Stimulated activated CD4-positive, alpha-beta T cell treated with anti-CD3 and anti-CD28 coated beads, Interleukin-15, amount 100 ng/mL, for 48 hours (primary cell): ENCODE results near the gene C6orf47.
"Not testable (repeated sequence)": the region's sequence is repeated elsewhere in the genome, so short reads cannot be mapped to it uniquely, and the experiment has no call there.

Source experiments
- DNase-seq, 2 donors: peaks; one replicate each; pipeline ENCODE4 v3.0.0-alpha.2; 2020; ENCODE audit warnings: low read depth in 2 of 2

Gene C6orf47, protein sequence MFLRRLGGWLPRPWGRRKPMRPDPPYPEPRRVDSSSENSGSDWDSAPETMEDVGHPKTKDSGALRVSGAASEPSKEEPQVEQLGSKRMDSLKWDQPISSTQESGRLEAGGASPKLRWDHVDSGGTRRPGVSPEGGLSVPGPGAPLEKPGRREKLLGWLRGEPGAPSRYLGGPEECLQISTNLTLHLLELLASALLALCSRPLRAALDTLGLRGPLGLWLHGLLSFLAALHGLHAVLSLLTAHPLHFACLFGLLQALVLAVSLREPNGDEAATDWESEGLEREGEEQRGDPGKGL

DNA sequence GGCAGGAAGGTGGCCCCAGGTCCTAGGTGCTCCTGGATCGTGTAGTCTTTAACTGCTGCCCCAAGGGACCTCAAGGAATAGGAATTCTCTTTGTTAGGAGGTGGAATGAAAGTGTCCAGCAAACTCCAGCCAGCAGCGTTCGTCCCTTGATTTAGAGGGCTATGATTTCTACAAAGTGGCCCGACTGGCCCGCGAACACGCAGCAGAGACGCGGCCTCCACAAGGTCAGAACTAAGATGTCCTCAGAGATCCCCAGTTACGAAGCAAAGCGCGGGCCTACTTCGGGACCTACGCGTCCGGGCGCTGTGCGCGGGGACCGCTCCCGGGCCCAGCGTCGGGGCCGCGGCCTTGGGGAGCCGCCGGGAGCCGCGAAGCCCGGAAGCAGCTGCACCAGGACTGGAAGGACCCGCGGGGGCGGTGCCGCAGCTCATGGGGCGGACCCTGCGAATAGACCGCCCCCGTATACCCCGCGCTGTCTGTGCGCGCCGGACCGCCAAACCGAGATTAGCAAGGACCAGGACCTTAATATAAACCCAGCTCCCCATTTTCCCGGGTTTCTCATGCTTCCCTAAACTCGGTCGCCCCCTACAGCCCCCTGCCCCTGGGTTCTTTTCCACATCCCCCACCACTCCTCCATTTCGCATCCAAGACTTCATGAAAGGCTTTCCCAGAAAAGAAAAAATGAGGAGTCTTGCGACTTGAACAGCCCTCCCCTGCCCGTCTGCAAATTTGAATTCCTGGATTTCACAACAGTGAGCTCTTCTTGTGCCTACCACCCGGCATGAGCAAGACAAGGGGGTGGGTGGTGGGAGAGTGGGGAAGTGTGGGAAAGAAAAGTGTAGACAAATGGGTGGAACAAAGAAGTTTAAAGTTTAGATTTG, at the start of gene C6orf47:
C6orf47 (minus strand) TSS at position 398 of the 881 bp plus-strand sequence. CDS start 831 bp downstream, outside the sequence.
- peak; percentile 51 to 63 for DNase-seq

DNA sequence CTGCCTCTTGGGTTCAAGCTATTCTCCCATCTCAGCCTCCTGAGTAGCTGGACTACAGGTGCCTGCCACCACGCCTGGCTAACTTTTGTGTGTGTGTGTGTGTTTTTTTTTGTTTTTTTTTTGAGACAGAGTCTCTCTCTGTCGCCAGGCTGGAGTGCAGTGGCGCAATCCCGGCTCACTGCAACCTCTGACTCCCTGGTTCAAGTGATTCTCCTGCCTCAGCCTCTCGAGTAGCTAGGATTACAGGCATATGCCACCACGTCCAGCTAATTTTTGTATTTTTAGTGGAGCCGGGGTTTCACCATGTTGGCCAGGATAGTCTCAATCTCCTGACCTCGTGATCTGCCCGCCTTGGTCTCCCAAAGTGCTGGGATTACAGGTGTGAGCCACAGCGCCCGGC, 48.6 kb upstream of the C6orf47 start:
- DNase-seq = not testable (repeated sequence)

DNA sequence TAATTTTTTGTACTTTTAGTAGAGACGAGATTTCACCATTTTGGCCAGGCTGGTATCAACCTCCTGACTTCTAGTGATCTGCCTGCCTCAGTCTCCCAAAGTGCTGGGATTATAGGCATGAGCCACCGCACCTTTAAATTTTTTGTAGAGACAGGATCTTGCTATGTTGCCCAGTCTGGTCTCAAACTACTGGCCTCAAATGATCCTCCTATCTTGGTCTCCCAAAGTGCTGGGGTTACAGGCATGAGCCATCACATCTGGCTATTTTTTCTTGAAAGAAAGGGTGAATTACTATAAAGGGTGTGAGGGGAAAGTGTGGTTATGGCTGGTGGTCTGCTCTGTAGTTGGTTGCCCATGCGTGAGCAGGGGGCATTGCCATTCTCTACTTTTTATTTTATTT, 47.6 kb upstream of the C6orf47 start:
- no peak for DNase-seq

DNA sequence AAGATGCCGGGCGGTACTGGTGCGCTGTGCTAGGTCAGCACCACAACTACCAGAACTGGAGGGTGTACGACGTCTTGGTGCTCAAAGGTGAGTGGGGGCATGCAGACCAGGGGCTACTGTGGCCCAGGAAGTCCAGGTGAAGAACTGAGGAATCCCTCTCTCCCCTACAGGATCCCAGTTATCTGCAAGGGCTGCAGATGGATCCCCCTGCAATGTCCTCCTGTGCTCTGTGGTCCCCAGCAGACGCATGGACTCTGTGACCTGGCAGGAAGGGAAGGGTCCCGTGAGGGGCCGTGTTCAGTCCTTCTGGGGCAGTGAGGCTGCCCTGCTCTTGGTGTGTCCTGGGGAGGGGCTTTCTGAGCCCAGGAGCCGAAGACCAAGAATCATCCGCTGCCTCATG, 47.1 kb upstream of the C6orf47 start:
- DNase-seq = no peak

DNA sequence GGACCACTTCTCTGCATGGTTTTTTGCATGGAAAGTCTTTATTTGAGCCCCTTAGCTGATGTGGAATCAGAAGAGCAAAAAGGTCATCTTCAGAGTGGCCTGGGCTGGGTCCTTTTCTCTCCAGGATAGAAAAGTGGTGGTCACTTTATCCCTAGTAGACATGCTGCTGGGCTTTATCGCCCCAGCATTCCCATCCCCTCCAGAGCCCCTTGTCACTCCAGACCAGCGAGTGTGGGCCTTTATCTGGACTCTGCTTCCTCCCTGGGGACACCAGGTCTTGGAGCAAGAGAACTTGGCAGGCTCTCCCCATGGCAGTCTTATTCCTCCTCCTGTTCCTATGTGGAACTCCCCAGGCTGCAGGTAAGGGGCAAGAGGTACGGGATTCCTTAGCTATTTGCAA, 46.0 kb upstream of the C6orf47 start, which contains the start of gene LY6G6F:
LY6G6F (plus strand) TSS at position 268 of the 400 bp plus-strand sequence; CDS start at position 309, 41 bp downstream.
- no peak for DNase-seq

DNA sequence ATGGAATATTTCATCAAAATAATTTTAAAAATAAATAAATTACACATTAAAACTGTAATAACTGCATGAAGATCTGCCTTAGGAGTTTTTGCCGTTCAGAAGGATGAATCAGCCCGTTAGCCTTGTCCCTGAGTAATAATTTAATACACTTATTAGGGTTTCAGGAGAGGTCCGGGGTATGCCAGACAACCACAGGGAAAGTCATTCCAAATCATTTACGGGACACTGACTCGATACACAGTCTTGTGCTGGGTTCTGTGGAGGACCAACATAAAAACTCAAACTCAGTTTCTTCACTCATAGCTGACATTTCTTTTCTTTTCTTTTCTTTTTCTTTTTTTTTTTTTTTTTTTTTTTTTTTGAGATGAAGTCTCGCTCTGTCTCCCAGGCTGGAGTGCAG, 45.4 kb upstream of the C6orf47 start:
- DNase-seq = no peak

DNA sequence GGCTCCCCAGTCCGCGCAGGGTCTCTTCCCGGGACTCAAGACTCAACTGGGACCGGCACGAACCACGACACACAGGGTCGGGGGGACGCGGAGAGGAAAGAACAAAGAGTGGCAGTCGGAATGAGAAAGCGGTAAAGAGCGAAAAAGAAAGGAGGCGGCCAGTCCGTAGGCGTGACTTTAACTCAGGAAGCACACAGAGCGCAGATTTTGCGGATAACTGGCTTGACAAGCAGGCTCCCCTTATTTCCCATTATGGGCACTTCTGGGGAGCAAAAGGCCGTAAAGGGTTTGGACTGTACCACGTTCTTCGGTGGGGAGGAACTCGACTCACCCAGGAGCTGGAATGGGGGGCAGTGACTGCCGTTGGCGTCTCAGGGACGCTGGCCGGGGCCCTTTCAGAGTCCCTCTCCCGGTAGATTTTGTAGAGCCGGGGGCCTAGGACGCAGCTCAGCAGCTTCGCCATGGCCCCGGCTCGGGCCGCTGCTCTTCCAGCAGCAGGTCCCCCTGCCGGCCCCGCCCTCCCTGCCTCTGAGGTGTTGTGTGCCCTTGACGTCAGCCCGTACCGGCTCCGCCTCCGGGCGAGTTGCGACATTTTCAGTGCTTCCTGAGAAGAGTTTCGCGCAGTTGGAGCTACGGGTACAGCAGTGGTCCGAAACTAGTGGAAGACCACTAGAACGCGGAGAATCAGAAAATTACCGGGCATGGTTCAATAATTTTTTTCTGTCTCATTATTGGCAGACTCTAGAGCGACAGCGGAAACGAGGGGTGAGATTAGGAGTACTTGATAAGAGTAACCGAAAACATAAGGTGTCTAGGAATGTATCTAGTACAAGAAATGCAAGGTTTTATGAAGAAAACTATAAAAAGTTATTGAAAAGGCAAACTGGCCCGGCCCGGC, 42.5 kb upstream of the C6orf47 start, which contains the start of gene ABHD16A:
ABHD16A (minus strand) TSS at position 506 of the 898 bp plus-strand sequence; CDS start at position 463, 43 bp downstream.
- DNase-seq = peak; percentile 96 to 98

DNA sequence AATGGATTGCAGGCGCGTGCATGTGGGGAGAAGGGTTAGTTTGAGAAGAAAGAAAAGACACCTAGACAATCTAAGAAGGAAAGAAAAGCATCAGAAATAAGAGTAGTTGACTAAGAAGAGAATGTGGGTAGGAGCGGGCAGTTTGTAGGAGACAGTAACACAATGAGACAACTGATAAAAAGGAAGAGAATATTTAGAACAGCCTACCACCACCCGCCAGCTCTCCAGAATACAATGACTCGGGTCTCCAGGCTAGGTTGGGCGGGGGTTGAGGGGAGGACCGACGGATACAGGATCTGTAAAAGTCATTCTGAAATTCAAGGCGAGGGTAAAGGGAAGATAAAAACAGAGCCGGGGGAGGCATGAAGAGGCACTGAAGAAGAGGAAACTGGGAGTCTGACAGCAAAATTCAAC, 41.8 kb upstream of the C6orf47 start:
- DNase-seq = peak in 1 of 2 donors; percentile 27

DNA sequence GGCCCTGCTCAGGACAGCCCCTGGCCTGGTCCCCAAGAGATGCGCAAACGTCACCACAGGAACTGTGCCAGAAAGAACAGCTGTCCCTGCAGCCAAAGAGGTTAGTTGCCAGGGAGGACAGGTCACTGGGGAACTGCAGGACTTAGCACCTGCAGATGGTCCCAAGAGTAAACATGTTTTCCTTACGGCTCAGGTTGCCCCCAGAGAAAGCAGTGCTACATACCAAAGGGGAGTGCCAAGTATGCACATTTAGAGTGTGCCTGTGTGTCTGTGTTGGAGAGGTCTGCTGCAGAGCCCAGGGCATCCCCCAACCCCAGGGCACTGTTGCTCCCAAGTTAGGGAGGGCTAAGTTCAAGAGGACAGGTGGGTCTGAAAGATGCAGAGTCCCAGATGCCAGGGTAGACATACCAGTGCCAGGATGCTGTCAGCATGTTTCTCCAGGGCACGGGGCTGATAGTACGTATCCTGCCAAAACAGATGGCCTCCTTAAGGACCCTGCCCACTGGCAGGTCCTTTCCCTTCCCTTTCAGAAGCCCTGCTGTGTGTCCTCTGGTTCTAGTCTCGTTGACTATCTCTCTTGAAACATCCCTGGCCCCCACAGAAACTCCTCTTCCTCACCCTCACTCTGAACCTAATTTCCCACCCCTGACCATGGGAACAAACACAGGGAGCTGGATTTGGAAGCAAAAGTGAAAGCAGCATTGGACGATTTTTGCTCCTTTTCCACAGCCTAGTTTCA, 41.3 kb upstream of the C6orf47 start:
- DNase-seq = no peak

DNA sequence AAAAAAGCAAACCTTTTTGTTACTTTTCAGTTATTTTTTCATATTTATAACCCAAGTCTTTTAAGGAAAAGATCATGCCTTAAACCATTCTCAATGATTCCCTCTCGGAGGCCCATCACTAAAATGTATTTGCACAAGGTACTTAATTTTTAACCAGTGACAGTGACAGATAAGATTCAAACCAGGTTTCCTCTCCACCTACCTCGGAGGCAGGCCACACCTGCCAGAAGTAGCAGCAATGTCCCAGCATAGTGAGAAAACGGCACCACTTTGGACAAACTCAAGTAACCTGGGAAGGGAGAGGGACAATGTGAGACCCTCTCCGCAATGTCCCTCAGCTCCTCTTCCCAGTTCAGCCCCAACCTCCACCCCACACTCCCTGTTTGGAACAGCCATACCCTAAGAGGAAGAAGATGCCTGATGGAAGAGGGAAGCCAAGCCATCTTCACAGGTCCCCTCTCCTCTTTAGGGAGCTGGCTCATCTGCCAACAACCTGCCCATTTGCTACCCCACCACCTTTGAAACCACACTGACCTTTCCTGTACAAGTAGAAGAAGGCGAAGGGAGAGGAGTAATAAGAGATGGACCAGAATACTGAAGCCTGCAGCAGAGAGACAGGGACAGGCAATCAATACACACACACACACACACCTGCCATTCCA, 40.3 kb upstream of the C6orf47 start:
- no peak for DNase-seq

DNA sequence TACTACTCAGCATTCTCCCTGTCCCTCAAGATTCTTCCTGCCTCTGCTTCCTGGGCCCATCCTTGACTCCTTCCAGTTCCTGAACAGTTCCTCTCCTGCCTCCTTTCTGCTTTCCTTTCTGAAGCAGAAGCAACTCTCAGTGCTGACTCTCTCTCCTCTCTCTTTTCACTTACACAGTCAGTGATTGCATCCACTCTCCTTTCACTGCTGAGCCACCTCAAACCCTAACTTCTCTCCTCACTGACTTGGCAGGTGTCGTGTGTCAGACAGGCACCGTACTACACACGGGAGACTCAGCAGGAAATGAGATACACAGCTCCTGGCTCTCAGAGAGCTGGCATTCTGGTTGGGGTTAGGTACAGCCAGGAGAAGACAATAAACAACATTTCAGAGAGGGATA, 37.0 kb upstream of the C6orf47 start:
- DNase-seq = no peak

DNA sequence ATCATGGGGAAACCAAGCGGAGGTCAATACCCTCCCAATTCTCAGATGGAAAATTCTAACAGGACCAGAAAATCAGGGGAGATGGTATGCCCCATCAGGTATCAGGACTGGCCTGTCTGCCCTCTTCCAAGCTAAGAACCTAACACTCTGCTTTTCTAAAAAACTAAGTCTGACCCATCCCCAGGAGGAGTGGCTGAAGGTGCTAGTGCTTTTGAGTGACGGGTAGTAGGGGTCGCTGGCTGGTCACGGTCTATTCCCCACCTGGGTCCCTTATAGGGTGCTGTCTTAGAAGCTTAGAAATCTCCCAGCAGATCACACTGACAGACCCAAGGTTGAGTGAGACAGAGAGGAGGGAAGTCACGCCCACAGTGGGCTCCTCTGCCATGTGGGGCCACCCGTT, 33.0 kb upstream of the C6orf47 start:
- no peak for DNase-seq

DNA sequence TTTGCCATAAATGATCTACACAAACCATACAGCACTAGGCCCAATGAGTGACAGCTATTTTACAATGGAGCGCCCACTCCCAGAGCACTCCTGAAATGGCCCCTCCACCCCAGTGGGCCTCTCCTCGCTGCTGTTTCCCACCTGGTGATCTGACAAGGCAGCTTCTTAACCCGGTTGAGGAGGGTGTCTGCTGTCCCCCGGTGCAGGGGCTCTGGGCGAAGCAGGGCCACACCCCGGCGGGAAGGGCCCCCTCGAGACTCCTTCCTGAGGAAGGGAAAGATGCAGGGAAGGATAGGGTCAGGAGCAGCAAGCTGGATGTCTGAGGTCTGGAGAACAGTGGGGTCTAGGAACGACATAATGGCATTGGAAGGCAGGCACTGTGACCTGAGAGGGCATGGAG, 32.3 kb upstream of the C6orf47 start:
- DNase-seq = no peak

DNA sequence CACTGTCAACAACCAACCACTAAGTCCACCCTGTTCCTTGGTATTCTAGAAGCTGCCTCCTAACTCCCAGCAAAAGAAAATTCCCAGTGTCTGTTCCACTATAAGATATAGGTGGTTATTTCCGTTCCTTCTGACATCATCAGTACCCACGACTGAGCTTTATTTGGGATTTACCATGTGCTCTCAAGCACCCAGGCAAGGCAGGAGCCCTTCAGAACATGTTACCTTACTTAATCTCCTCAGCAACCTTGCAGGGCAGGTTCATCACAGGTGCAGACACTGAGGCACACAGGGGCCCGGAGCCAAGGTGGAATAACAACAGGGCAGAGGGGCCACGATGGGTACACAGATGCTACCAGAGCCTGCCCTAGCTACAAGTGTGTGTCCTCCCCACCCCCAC, 31.8 kb upstream of the C6orf47 start:
- no peak for DNase-seq

DNA sequence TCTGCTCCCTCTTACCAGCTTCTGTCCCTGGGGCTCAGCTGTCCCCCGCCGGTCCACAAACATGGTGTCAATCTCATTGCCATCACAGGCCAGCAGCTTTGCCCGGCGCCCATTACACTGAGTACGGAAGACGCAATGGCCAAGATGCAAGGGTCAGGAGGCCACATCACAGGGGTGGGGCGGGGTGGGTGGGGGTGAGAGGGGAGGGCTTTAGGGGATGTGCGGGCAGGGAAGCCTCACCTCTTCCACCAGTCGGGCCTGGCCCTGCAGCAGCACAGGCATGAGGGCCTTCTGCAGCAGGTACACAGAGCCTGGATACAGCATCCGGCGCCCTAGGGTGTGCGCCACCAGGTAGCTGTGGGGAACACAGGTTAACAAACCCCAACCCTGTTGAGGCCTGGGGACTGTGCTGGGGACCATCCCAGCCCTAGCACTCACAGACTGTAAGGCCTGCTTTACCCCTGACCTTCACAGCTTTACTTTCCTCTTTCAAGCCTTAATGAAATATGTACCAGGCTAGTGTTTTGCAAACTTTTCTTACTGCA, 31.1 kb upstream of the C6orf47 start:
- DNase-seq = no peak

DNA sequence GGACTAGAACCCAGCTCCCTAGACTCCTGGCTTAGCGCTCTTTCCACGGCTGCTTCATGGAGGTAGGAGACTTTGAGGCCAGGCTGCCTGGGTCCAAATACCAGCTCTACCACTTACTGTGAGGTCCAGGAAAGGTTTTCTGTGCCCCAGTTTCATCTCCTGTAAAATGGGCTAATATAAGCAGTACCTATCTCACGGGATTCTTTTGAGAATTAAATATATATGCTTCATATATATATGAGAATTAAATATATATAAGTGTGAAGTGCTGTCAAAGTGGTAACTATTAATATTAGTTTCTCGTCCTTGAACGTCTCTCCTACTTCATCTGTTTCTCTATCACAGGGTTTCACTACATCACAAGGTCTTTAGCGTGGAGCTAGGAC, 30.5 kb upstream of the C6orf47 start:
- DNase-seq = no peak

DNA sequence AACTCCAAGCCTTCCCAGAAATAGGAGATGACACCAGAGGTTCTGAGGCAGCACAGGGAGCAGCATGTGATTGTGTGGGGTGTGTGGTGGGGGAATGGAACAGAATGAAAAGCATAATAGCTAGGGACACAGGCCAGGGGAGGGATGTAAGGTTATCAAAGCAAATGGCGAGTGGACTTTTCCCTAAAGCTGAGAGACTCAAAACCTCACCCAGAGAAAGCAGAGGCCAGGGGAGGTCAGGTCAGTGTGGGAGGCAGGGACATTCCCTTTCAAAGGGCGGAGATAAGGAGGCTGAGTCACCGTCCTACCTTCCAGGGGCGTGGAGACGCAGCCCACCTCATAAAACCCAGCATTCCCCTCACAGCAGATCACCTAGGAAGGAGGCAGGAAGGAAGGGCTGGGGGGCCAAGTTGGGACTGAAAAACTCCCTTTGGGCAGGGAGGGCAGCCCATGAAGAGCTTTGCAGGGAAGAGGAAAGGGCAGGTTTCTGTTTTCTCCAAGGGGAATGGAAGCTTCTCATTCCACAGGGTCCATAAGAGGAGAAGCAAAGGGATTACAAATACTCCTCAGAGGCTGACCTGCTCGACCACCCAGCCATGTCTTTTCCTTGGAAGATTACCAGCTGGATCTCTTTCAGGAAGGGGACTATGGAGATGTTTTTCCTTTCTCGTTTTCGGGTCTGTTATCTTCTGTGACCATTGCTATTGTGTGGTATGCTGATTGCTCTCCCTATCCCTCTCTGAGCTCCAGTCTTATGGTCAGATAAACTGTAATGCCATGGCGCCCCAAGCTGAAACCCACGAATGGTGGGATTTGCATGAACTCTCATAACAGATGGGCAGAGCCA, 29.9 kb upstream of the C6orf47 start:
- no peak for DNase-seq

DNA sequence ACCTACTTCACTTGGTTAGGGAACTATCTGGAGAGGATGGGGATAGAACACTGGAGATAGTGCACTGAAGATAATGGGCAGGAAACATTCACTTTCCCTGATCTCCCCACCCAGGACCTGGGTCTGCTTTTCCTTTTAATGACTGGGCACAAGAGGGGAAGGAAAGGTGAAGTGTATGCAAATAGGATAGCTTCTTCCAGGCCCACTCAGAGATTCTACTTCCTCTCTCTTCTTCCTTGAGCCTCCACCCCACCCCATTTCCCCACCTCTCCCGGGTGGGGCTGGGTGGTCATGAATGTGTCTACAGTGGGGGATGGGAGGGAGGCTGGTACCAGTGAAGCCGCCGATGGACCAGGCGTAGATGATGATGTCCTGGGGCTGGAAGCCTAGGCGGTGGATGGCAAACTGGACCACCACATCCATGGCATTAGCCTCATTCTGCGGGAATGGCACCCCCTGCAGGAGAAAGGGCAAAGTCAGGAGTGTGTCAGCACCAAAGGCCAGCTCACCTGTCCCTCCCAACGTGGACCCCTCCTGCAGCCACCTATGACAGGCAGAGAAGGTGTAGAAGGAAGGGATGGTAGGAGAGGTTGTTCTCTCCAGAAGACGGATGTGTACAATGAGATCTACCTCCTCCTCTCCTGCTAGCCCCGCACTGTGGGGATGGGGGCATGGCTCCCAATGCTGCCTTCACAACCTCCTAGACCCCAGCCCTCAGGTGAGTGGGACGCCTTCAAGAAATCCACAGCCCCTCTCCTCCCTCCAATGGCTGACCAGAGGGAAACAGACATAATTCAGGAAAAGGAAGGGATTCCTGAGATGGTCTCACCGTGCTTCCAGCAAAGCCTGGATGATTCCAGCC, 28.9 kb upstream of the C6orf47 start:
- DNase-seq = no peak
